ENCODE data around the gene EEIG2.

EEIG2 gene

GRCh38 chr1:108553905-108554304 lies 6.0 kb upstream of the EEIG2 start:
- no peak for TF ChIP-seq CTCF (IDR thresholded peaks at IDR 0.05; ENCODE audit: low read length, missing control alignments)
- no peak overlapping the region for H3K4me3 ChIP-seq (replicated peaks; ENCODE audit: low read depth, low read length)
- no peak for DNase-seq (ENCODE audit: low read depth)

GRCh38 chr1:108554682-108555427 lies 5.0 kb upstream of the EEIG2 start:
- H3K4me3 ChIP-seq (replicated peaks; ENCODE audit: low read depth, low read length): no peak overlapping the region
- no peak for TF ChIP-seq CTCF (IDR thresholded peaks at IDR 0.05; ENCODE audit: low read length, missing control alignments)
- no peak for DNase-seq (ENCODE audit: low read depth)

GRCh38 chr1:108556066-108556465 lies 3.8 kb upstream of the EEIG2 start:
- no peak for DNase-seq (ENCODE audit: low read depth)
- no peak overlapping the region for H3K4me3 ChIP-seq (replicated peaks; ENCODE audit: low read depth, low read length)
- TF ChIP-seq CTCF (IDR thresholded peaks at IDR 0.05; ENCODE audit: low read length, missing control alignments): no peak

GRCh38 chr1:108556499-108556898 lies 3.4 kb upstream of the EEIG2 start:
- no peak overlapping the region for H3K4me3 ChIP-seq (replicated peaks; ENCODE audit: low read depth, low read length)
- DNase-seq (ENCODE audit: low read depth): no peak
- TF ChIP-seq CTCF (IDR thresholded peaks at IDR 0.05; ENCODE audit: low read length, missing control alignments): no peak

GRCh38 chr1:108557296-108557695 lies 2.6 kb upstream of the EEIG2 start:
- no peak overlapping the region for H3K4me3 ChIP-seq (replicated peaks; ENCODE audit: low read depth, low read length)
- no peak for DNase-seq (ENCODE audit: low read depth)
- TF ChIP-seq CTCF (IDR thresholded peaks at IDR 0.05; ENCODE audit: low read length, missing control alignments): no peak

- peak; percentile 29 for DNase-seq (ENCODE audit: low read depth)
- no peak for TF ChIP-seq CTCF (IDR thresholded peaks at IDR 0.05; ENCODE audit: low read length, missing control alignments)
- peak overlapping the region; percentile 79 for H3K4me3 ChIP-seq (replicated peaks; ENCODE audit: low read depth, low read length)
Measured at GRCh38 chr1:108560189-108560873, 431 bp downstream of the EEIG2 start.

Data from fibroblast of pulmonary artery (primary cell).